ENCODE data around the gene ARHGEF33. TPM values are rescaled to one million over a fixed set of nuclear protein-coding genes. Genes with fewer than 3 reads are reported as not detected.

Gene ARHGEF33
- total and polyA plus RNA-seq, 2 of the 13 experiments (the other 11 are each of a cell fraction or from before 2014, with no cell fraction given): 0.04 TPM; not detected in 1

- TF ChIP-seq PRDM10 (CRISPR knock-in tag; IDR thresholded peaks at IDR 0.05; ENCODE audit: low read depth): no peak
- TF ChIP-seq RXRA (CRISPR knock-in tag; IDR thresholded peaks at IDR 0.05): no peak
- TF ChIP-seq ZBTB39 (CRISPR knock-in tag; IDR thresholded peaks at IDR 0.05): no peak
- TF ChIP-seq ZFP36 (IDR thresholded peaks at IDR 0.05; ENCODE audit: borderline replicate concordance, low read depth, low read length, partially characterized antibody): no peak
- TF ChIP-seq STAG1 (CRISPR knock-in tag; IDR thresholded peaks at IDR 0.05): peak; percentile 77
- TF ChIP-seq ISL2 (CRISPR knock-in tag; IDR thresholded peaks at IDR 0.05): 0 out of 2 replicates have a peak, but pooled peaks have one; percentile 11
- no peak for TF ChIP-seq HNF1B (CRISPR knock-in tag; IDR thresholded peaks at IDR 0.05)
- TF ChIP-seq ZNF225 (CRISPR knock-in tag; IDR thresholded peaks at IDR 0.05): no peak
- no peak for TF ChIP-seq ZNF691 (CRISPR knock-in tag; IDR thresholded peaks at IDR 0.05; ENCODE audit: borderline replicate concordance, low read depth)
- no peak for TF ChIP-seq AKAP8 (CRISPR knock-in tag; IDR thresholded peaks at IDR 0.05)
- no peak for TF ChIP-seq SNAPC4 (CRISPR knock-in tag; IDR thresholded peaks at IDR 0.05)
- no peak for TF ChIP-seq GATA4 (IDR thresholded peaks at IDR 0.05; ENCODE audit: borderline replicate concordance, low read depth)
- no peak for TF ChIP-seq MEF2D (CRISPR knock-in tag; IDR thresholded peaks at IDR 0.05)
- no peak for TF ChIP-seq ZBTB38 (CRISPR knock-in tag; IDR thresholded peaks at IDR 0.05)
- TF ChIP-seq SMAD3 (CRISPR knock-in tag; IDR thresholded peaks at IDR 0.05): 0 out of 2 replicates have a peak, but pooled peaks have one; percentile 33
- TF ChIP-seq MATR3 (CRISPR knock-in tag; IDR thresholded peaks at IDR 0.05): no peak
- no peak for TF ChIP-seq ZNF749 (CRISPR knock-in tag; IDR thresholded peaks at IDR 0.05; ENCODE audit: borderline replicate concordance)
Observed at GRCh38 chr2:38925982-38926381, 36.3 kb downstream of the ARHGEF33 start (continued).
